PC-9 (cell line): ENCODE measurements around the gene CD63.

ENCODE experiments used
- EZH2 ChIP-seq: fragments of 200-600 bp; sonication (generic); IDR thresholded peaks from 2 replicates; pipeline ENCODE4 v1.8.0; 2017; ENCODE audit warnings: antibody characterized with exemption, low read depth
- TF ChIP-seq, protein P1 (sequence below): fragments of 200-600 bp; sonication (generic); conservative IDR thresholded peaks from 2 replicates; pipeline ENCODE4 v1.6.1; 2017; ENCODE audit warnings: mixed run types, antibody characterized with exemption, mild to moderate bottlenecking, moderate library complexity

GRCh38 chr12:55732288-55732687 is 3.5 kb upstream of the CD63 start:
- TF ChIP-seq, protein P1, sequence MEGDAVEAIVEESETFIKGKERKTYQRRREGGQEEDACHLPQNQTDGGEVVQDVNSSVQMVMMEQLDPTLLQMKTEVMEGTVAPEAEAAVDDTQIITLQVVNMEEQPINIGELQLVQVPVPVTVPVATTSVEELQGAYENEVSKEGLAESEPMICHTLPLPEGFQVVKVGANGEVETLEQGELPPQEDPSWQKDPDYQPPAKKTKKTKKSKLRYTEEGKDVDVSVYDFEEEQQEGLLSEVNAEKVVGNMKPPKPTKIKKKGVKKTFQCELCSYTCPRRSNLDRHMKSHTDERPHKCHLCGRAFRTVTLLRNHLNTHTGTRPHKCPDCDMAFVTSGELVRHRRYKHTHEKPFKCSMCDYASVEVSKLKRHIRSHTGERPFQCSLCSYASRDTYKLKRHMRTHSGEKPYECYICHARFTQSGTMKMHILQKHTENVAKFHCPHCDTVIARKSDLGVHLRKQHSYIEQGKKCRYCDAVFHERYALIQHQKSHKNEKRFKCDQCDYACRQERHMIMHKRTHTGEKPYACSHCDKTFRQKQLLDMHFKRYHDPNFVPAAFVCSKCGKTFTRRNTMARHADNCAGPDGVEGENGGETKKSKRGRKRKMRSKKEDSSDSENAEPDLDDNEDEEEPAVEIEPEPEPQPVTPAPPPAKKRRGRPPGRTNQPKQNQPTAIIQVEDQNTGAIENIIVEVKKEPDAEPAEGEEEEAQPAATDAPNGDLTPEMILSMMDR, result no peak
- TF ChIP-seq EZH2, result no peak
